NCI-H2227 treated with DMSO at 0.1 percent for 48 hours (cell line): ENCODE data around the gene PCCA.
A peak's percentile ranks its signal among the peaks of the same experiment; 100 is the strongest.
"Not testable (repeated sequence)": the region's sequence is repeated elsewhere in the genome, so short reads cannot be mapped to it uniquely, and the experiment has no call there.

Experiments
- DNase-seq: peaks from one replicate; lab custom pipeline; 2025; lab: John Stamatoyannopoulos, UW

The PCCA gene

DNA sequence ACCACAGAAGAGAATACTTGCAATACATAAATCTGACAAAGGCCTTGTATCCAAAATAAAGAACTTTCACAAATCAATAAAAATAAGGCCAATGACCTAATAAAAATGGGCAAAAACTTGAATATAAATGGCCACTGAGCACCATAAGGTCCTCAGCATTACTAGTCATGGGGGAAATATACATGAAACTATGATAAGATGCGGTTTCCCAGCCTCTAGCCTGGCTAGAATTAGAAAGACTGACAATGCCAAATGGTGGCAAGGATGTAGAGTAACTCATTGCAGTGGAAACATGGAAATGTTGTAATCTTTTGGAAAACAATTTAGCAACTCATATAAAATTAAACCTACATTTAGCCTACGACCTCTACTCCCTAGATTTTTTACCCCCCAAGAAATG, 272.6 kb downstream of the PCCA start:
- DNase-seq = no peak

DNA sequence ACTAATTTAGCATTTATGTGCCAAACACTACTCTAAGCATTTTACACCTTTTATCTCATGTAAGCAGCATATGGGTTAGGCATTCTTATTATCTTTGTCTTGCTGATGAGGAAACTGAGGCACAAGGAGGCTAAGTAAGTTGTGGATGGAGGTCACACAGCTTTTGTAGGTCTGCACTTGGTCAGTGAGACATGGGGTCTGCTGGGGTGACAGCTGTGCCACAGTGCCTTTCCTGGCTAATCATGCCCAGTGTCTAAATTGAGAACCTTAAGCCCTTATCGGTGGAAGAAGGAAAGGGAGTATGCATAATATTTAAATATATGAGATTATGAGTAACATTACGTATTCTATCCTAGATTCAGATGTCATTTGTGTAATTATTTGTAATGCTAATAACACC, 273.5 kb downstream of the PCCA start:
- DNase-seq = no peak

GRCh38 chr13:100362781-100363180, 273.9 kb downstream of the PCCA start:
- no peak for DNase-seq

GRCh38 chr13:100363285-100363711, 274.4 kb downstream of the PCCA start:
- no peak for DNase-seq

- DNase-seq = no peak
Measured at GRCh38 chr13:100363874-100364273, 275.0 kb downstream of the PCCA start.

GRCh38 chr13:100364591-100364990, 275.7 kb downstream of the PCCA start:
- DNase-seq = no peak

DNA sequence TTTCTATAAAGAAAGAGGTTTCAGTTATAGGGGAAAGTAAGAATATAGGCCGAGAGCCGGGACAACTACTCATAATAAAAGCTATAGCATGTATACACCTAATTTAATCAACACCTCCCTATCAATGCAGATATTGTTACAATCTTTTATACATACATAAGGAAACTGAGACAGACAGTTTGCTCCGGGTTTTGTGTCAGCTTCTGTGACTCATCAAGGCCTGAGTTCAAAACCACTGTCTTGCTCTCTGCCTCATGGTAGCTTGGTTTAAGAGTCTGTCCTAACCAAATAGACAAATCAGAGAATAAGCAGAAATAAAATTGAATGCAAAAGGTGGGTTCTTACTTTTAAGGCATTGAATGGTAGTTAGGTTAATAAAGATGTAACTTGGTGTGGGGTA, 276.8 kb downstream of the PCCA start:
- no peak for DNase-seq

GRCh38 chr13:100378533-100378932, 289.6 kb downstream of the PCCA start:
- no peak for DNase-seq

- no peak for DNase-seq
Measured at GRCh38 chr13:100381595-100382224, 292.8 kb downstream of the PCCA start.

- DNase-seq = no peak
Measured at GRCh38 chr13:100382785-100383184, 293.9 kb downstream of the PCCA start.

- DNase-seq = no peak
Measured at GRCh38 chr13:100387416-100387815, 298.5 kb downstream of the PCCA start.

- DNase-seq = not testable (repeated sequence)
Measured at GRCh38 chr13:100388150-100388549, 299.3 kb downstream of the PCCA start.

- DNase-seq = no peak
Measured at GRCh38 chr13:100388923-100389322, 300.0 kb downstream of the PCCA start.

DNA sequence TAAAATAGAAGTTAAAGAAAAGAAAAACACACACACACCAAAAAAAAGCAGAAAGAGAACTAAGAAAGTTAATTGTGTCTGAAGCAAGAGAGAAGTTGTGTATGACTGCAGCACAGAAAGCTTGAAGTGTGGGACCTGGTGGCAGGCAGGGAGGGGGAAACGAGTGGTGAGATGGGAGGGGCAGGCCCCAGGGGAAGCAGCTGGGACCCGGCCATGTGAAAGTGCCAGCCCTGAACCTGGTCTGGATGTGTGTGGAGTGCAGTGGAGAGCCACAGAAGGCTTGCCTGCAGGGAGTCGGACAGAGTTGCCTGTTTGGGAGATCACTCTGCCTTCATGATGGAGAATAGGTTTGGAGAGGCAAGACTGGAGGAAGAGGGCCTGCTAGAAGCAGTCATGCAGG, 300.7 kb downstream of the PCCA start:
- DNase-seq = no peak

DNA sequence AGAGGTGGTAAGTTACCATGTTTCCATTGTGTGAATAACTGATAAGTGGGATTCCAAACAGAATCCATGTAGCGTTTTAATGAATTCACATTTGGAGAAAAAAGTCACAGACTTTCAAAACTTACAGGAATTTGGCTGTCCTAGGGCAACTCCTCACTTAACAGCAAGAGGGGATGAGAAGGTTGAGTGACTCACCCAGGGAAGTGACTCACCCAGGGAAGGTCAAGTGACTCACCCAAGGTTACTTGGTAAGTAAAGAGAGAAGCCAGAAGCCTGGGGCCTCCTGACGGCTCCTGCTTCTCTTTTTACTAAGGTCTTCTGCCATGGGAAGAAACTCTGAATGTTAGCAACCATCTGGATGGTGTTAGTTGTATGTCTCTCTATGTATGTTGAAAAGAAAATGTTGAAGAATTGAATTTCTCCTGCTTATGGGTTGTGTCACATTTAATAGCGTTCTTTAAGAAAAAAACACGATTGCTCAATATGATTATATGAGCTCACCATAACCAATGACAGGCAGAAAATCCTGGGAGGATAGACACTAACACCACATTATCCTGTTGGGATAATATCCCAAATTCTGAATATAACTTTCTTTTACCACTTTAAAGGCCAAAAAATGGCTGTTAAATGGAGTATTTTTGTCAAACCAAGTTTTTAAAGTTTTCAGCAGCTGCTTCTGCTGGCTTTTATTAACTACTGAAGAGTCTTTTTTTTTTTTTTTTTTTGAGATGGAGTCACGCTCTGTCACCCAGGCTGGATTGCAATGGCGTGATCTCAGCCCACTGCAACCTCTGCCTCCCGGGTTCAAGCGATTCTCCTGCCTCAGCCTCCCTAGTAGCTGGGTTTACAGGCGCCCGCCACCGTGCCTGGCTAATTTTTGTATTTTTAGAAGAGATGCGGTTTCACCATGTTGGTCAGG, 304.1 kb downstream of the PCCA start:
- DNase-seq = peak; percentile 18

GRCh38 chr13:100394005-100394695, 305.3 kb downstream of the PCCA start:
- DNase-seq = peak; percentile 47

GRCh38 chr13:100395698-100396373, 306.9 kb downstream of the PCCA start:
- DNase-seq = no peak

- peak; percentile 40 for DNase-seq
Measured at GRCh38 chr13:100396776-100397175, 307.9 kb downstream of the PCCA start.

- no peak for DNase-seq
Measured at GRCh38 chr13:100397627-100398026, 308.7 kb downstream of the PCCA start.

DNA sequence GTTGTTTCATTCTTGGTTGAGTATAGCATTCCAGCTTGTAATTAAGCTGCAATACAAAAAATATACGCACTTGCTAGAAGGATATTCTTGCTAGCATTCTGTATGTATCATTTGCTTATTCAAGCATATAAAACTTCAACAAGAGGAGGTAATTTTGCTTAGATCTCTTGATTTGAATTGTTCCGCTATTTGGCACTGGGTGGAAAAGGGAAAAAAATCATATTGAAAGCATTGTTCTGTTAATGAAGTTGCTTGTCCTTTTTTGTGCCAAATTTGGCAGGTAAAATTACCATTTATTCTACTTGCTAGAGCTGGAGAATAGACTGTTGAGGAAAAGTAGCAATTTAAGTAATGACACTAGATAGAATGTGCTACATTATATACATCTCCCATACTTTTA, 309.5 kb downstream of the PCCA start:
- no peak for DNase-seq

GRCh38 chr13:100399455-100399854, 310.6 kb downstream of the PCCA start:
- DNase-seq = peak; percentile 69

- DNase-seq = no peak
Measured at GRCh38 chr13:100403675-100404074, 314.8 kb downstream of the PCCA start.
